SH-SY5Y (cell line): Measurements from ENCODE around the gene ADM2.

Source experiments
- GATA2 ChIP-seq: IDR thresholded peaks from 2 replicates; pipeline ENCODE4 v1.6.1; 2011; ENCODE audit warnings: mild to moderate bottlenecking, low read depth, low read length
- GATA3 ChIP-seq: IDR thresholded peaks from 2 replicates; pipeline ENCODE4 v1.6.1; 2011; ENCODE audit warnings: low read depth, mild to moderate bottlenecking, low read length, moderate library complexity

DNA sequence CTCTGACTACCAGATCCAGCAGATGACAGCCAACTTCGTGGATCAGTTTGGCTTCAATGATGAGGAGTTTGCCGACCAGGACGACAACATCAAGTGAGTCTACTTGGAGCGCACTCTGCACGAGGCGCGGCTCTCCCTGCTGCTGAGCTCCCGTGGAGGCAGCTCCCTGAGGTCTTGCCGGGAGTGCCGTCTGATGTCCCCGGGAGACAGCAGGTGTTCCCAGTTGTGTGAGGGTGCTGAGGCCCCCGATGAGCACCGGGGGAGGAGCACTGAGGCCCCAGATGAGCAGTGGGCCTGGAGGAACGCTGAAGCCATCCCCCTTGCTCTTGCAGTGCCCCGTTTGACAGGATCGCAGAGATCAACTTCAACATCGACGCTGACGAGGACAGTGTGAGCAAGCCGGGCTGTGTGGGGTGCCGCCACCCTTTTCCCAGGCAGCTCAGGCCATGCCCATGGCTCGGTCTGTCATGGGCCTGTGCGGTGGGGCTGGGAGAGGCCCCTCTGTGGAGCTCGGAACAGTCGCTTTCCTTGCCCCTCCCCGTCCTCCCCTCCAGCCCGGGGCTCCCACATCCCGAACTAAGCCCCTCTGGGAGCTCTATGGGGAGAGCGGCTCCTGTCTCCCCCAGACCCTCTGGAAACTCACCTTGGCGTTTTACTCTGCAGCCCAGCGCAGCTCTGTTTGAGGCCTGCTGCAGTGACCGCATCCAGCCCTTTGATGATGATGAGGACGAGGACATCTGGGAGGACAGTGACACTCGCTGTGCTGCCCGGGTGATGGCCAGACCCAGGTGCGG lies 43.6 kb upstream of the ADM2 start:
- TF ChIP-seq GATA2 (no peak), GATA3 (no peak)
